Liver (tissue), 9 donors: Measurements from ENCODE around the gene ZNF274. TPM values are rescaled to one million over a fixed set of nuclear protein-coding genes. Genes with fewer than 3 reads are reported as not detected.

Source experiments
- DNase-seq: peaks from one replicate; pipeline ENCODE4 v3.0.0-alpha.2; 2017; ENCODE audit warnings: low spot score
- H3K27ac ChIP-seq, 2 donors: one replicate each; pipeline ENCODE4 v1.7.0; 2013; ENCODE audit warnings: inconsistent platforms in 2 of 2, low read length in 2 of 2, control low read depth in 1 of 2, low read depth in 1 of 2, mild to moderate bottlenecking in 1 of 2
- H3K27me3 ChIP-seq, 4 donors: one replicate each; pipeline versions ENCODE4 v1.6.1 to v1.7.0; 2013; ENCODE audit warnings: low read length in 3 of 4, inconsistent platforms in 1 of 4, mild to moderate bottlenecking in 1 of 4, moderate library complexity in 1 of 4; ENCODE audit not compliant: control insufficient read depth in 4 of 4, insufficient read depth in 4 of 4
- H3K36me3 ChIP-seq, 4 donors: one replicate each; pipeline versions ENCODE4 v1.6.1 to v1.7.0; 2013; ENCODE audit warnings: low read length in 3 of 4, mild to moderate bottlenecking in 3 of 4, low read depth in 1 of 4, moderate library complexity in 1 of 4; ENCODE audit not compliant: control insufficient read depth in 4 of 4, insufficient read depth in 3 of 4
- H3K4me1 ChIP-seq, 4 donors: one replicate each; pipeline versions ENCODE4 v1.6.1 to v1.7.0; 2013; ENCODE audit warnings: low read length in 3 of 4, mild to moderate bottlenecking in 3 of 4, moderate library complexity in 1 of 4; ENCODE audit not compliant: control insufficient read depth in 4 of 4, insufficient read depth in 4 of 4
- H3K4me3 ChIP-seq, 3 donors: one replicate each; pipeline versions ENCODE4 v1.6.1 to v1.7.0; 2013; ENCODE audit warnings: low read length in 3 of 3, control low read depth in 1 of 3, low read depth in 1 of 3, mild to moderate bottlenecking in 1 of 3
- H3K9ac ChIP-seq, 2 donors: one replicate each; pipeline ENCODE4 v1.7.0; 2013; ENCODE audit warnings: low read length in 2 of 2, mild to moderate bottlenecking in 2 of 2, moderate library complexity in 2 of 2, control low read depth in 1 of 2, low read depth in 1 of 2
- H3K9me3 ChIP-seq, 4 donors: one replicate each; pipeline versions ENCODE4 v1.6.1 to v1.7.0; 2013; ENCODE audit warnings: low read length in 3 of 4; ENCODE audit not compliant: control insufficient read depth in 4 of 4
- EGR1 ChIP-seq, 2 donors: IDR thresholded peaks; 2 replicates each; pipeline ENCODE4 v1.6.1; 2016 to 2018; ENCODE audit warnings: antibody characterized with exemption in 2 of 2, low read depth in 2 of 2
- FOXA1 ChIP-seq: IDR thresholded peaks from 2 replicates; pipeline ENCODE4 v1.6.1; 2016; ENCODE audit warnings: antibody characterized with exemption
- FOXA2 ChIP-seq: IDR thresholded peaks from 2 replicates; pipeline ENCODE4 v1.6.1; 2016; ENCODE audit warnings: antibody characterized with exemption
- GABPA ChIP-seq, 2 donors: IDR thresholded peaks in 1 of 2; conservative IDR thresholded peaks in 1 of 2; 2 replicates each; pipeline ENCODE4 v1.6.1; 2016; ENCODE audit warnings: antibody characterized with exemption in 2 of 2, mild to moderate bottlenecking in 1 of 2, moderate library complexity in 1 of 2
- HNF4A ChIP-seq, 2 donors: conservative IDR thresholded peaks; 2 replicates each; pipeline ENCODE4 v1.6.1; 2016; ENCODE audit warnings: antibody characterized with exemption in 2 of 2, mild to moderate bottlenecking in 2 of 2
- HNF4G ChIP-seq: IDR thresholded peaks from 2 replicates; pipeline ENCODE4 v1.6.1; 2016; ENCODE audit warnings: antibody characterized with exemption
- JUND ChIP-seq, 2 donors: IDR thresholded peaks; 2 replicates each; pipeline ENCODE4 v1.6.1; 2016; ENCODE audit warnings: antibody characterized with exemption in 2 of 2
- NR2F2 ChIP-seq: IDR thresholded peaks from 2 replicates; pipeline ENCODE4 v1.6.1; 2016; ENCODE audit warnings: antibody characterized with exemption
- RAD21 ChIP-seq, 2 donors: IDR thresholded peaks; 2 replicates each; pipeline ENCODE4 v1.6.1; 2016; ENCODE audit warnings: antibody characterized with exemption in 2 of 2, mild to moderate bottlenecking in 2 of 2
- RXRA ChIP-seq, 2 donors: IDR thresholded peaks; 2 replicates each; pipeline ENCODE4 v1.6.1; 2017 to 2018; ENCODE audit warnings: antibody characterized with exemption in 2 of 2, mild to moderate bottlenecking in 1 of 2
- SP1 ChIP-seq: IDR thresholded peaks from 2 replicates; pipeline ENCODE4 v1.6.1; 2018; ENCODE audit warnings: antibody characterized with exemption, mild to moderate bottlenecking
- TAF1 ChIP-seq: conservative IDR thresholded peaks from 2 replicates; pipeline ENCODE4 v1.6.1; 2016; ENCODE audit warnings: antibody characterized with exemption, mild to moderate bottlenecking
- YY1 ChIP-seq: IDR thresholded peaks from 2 replicates; pipeline ENCODE4 v1.6.1; 2016; ENCODE audit warnings: antibody characterized with exemption, mild to moderate bottlenecking
- WGBS: extraction: QIAGEN DNeasy Blood & Tissue Kit; methylation state at CpG from one replicate; pipeline ENCODE4 v1.1.7; 2013; 5-methylcytosine and 5-hydroxymethylcytosine counted together
- polyA plus RNA-seq, 2 donors: library from polyadenylated mRNA; stranded (reverse) in 1 of 2; unstranded in 1 of 2; fragments of 200-250 nt in 1 of 2; fragments of >200 nt in 1 of 2; fragmentation: Nextera tagmentation in 1 of 2; extraction: Ambion mirVana in 1 of 2; gene quantifications; one replicate each; pipeline versions ENCODE4 v1.2.1 to v1.2.3, GENCODE V29; 2013 to 2015
- total RNA-seq, 2 donors: library from RNA; depleted of rRNA; stranded (reverse); fragments of >200 nt; gene quantifications; one replicate each; pipeline ENCODE4 v1.2.3, GENCODE V29; 2014
- TF ChIP-seq, protein P1 (sequence below): IDR thresholded peaks from 2 replicates; pipeline ENCODE4 v1.6.1; 2016; ENCODE audit warnings: antibody characterized with exemption
- TF ChIP-seq, protein P2 (sequence below): IDR thresholded peaks from 2 replicates; pipeline ENCODE4 v1.6.1; 2016; ENCODE audit warnings: antibody characterized with exemption, mild to moderate bottlenecking
- TF ChIP-seq, protein P3 (sequence below): IDR thresholded peaks from 2 replicates; pipeline ENCODE4 v1.6.1; 2016; ENCODE audit warnings: antibody characterized with exemption
- TF ChIP-seq, protein P4 (sequence below): fragments of 150-350 bp; IDR thresholded peaks from 2 replicates; pipeline ENCODE4 v1.5.1; 2017; ENCODE audit warnings: improper control_type of control experiment, low read depth, low read length; ENCODE audit not compliant: missing input control
- TF ChIP-seq, protein P5 (sequence below): IDR thresholded peaks from 2 replicates; pipeline ENCODE4 v1.6.1; 2016; ENCODE audit warnings: antibody characterized with exemption
- donor health status: healthy.
- donor health status: healthy.
- donor health status: healthy.
- donor health status: healthy.
- donor health status: healthy.

The ZNF274 gene
- total and polyA plus RNA-seq, 4 donors = 5.7 to 18.2 (median 11.9) TPM

DNA sequence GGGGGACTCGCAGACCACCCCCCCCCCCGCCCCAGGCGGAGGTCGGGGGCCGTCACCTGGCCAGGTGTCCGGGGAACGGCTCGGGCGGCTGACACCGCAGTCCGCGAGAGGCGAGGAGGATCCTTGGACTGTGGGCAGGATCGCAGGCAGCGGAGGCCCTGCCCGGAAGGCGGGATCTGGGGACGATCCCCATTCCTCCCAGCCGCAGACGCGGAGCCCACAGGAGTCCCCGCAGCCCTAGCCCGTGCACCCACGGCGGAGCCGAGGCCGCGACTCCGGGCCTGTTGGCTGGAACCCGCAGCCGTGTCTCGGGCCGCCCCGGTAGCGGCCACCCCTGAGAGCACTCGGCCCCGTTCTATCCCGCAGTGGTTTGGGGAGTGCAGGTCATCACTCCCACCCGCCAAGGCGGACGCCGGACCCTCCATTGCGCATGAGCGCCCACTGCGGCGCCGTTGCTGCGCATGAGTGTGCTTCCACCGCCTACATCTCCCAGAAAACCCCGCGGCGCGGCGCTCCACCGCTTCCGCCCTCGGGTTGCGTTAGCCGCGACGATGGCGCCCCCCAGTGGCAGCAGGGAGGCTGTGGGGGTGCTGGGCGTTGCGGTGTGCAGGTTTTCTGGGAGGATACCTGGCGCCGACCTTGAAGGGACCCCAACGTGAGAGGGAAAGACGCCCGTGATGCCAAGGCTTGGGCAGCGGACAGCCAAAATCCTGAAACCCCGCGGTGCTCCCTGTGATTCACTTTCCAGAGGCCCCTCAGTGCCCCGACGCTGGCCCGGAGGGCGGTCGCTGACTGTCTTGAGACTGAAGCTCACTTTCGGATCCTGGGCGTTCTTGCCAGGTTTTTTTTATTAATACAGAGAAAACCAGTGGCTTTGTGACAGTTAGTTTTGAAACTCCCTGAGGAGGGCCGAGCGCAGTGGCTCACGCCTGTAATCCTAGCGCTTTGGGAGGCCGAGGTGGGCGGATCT, 27.9 kb upstream of the ZNF274 start:
- Histone ChIP-seq H3K9me3 (peaks cover 7 to 16% (median 10%) of the 10 kb centered on the region in 4 donors), H3K4me3 (peak overlapping the region; percentile 36 to 93 (median 88))
- WGBS = 4% methylated on average over 85 of the region's 85 CpGs

More for the DNA sequence above, 27.9 kb upstream of the ZNF274 start:
- Histone ChIP-seq H3K36me3 (peaks cover 0 to 2% (median 0%) of the 10 kb centered on the region in 4 donors), H3K4me1 (peaks cover 4 to 17% (median 9%) of the 10 kb centered on the region in 4 donors), H3K27ac (peak overlapping the region; percentile 69 to 87), H3K9ac (peak overlapping the region; percentile 45 to 56), H3K27me3 (no peaks in the 10 kb centered on the region)
- TF ChIP-seq RAD21 (IDR thresholded peaks at IDR 0.05) (peak; percentile 98 to 99), EGR1 (IDR thresholded peaks at IDR 0.05; ENCODE audit: low read depth in 2 of 2) (no peak), NR2F2 (no peak), YY1 (peak; percentile 94), GABPA (IDR thresholded peaks at IDR 0.05 in 1 of 2, conservative IDR thresholded peaks at IDR 0.05 in 1 of 2) (peak in 1 of 2 donors; percentile 91), JUND (IDR thresholded peaks at IDR 0.05) (no peak), SP1 (no peak), HNF4G (no peak), FOXA1 (no peak), RXRA (IDR thresholded peaks at IDR 0.05) (no peak), HNF4A (conservative IDR thresholded peaks at IDR 0.05) (peak in 1 of 2 donors; percentile 25), TAF1 (no peak), FOXA2 (no peak)
- TF ChIP-seq, protein P1, sequence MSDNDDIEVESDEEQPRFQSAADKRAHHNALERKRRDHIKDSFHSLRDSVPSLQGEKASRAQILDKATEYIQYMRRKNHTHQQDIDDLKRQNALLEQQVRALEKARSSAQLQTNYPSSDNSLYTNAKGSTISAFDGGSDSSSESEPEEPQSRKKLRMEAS = no peak
- TF ChIP-seq, protein P2, sequence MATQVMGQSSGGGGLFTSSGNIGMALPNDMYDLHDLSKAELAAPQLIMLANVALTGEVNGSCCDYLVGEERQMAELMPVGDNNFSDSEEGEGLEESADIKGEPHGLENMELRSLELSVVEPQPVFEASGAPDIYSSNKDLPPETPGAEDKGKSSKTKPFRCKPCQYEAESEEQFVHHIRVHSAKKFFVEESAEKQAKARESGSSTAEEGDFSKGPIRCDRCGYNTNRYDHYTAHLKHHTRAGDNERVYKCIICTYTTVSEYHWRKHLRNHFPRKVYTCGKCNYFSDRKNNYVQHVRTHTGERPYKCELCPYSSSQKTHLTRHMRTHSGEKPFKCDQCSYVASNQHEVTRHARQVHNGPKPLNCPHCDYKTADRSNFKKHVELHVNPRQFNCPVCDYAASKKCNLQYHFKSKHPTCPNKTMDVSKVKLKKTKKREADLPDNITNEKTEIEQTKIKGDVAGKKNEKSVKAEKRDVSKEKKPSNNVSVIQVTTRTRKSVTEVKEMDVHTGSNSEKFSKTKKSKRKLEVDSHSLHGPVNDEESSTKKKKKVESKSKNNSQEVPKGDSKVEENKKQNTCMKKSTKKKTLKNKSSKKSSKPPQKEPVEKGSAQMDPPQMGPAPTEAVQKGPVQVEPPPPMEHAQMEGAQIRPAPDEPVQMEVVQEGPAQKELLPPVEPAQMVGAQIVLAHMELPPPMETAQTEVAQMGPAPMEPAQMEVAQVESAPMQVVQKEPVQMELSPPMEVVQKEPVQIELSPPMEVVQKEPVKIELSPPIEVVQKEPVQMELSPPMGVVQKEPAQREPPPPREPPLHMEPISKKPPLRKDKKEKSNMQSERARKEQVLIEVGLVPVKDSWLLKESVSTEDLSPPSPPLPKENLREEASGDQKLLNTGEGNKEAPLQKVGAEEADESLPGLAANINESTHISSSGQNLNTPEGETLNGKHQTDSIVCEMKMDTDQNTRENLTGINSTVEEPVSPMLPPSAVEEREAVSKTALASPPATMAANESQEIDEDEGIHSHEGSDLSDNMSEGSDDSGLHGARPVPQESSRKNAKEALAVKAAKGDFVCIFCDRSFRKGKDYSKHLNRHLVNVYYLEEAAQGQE = peak; percentile 23
- TF ChIP-seq, protein P3, sequence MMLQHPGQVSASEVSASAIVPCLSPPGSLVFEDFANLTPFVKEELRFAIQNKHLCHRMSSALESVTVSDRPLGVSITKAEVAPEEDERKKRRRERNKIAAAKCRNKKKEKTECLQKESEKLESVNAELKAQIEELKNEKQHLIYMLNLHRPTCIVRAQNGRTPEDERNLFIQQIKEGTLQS = no peak
- TF ChIP-seq, protein P4, sequence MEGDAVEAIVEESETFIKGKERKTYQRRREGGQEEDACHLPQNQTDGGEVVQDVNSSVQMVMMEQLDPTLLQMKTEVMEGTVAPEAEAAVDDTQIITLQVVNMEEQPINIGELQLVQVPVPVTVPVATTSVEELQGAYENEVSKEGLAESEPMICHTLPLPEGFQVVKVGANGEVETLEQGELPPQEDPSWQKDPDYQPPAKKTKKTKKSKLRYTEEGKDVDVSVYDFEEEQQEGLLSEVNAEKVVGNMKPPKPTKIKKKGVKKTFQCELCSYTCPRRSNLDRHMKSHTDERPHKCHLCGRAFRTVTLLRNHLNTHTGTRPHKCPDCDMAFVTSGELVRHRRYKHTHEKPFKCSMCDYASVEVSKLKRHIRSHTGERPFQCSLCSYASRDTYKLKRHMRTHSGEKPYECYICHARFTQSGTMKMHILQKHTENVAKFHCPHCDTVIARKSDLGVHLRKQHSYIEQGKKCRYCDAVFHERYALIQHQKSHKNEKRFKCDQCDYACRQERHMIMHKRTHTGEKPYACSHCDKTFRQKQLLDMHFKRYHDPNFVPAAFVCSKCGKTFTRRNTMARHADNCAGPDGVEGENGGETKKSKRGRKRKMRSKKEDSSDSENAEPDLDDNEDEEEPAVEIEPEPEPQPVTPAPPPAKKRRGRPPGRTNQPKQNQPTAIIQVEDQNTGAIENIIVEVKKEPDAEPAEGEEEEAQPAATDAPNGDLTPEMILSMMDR = peak; percentile 98
- TF ChIP-seq, protein P5, sequence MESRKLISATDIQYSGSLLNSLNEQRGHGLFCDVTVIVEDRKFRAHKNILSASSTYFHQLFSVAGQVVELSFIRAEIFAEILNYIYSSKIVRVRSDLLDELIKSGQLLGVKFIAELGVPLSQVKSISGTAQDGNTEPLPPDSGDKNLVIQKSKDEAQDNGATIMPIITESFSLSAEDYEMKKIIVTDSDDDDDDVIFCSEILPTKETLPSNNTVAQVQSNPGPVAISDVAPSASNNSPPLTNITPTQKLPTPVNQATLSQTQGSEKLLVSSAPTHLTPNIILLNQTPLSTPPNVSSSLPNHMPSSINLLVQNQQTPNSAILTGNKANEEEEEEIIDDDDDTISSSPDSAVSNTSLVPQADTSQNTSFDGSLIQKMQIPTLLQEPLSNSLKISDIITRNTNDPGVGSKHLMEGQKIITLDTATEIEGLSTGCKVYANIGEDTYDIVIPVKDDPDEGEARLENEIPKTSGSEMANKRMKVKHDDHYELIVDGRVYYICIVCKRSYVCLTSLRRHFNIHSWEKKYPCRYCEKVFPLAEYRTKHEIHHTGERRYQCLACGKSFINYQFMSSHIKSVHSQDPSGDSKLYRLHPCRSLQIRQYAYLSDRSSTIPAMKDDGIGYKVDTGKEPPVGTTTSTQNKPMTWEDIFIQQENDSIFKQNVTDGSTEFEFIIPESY = no peak
- peak; percentile 99 for DNase-seq
